Measurements from ENCODE around the gene DCAF8. TPM values are rescaled to one million over a fixed set of nuclear protein-coding genes. Genes with fewer than 3 reads are reported as not detected.
A peak's percentile ranks its signal among the peaks of the same experiment; 100 is the strongest.

The DCAF8 gene
- polyA plus RNA-seq, 3 donors: 35.5 to 205 (median 44.6) TPM

DNA sequence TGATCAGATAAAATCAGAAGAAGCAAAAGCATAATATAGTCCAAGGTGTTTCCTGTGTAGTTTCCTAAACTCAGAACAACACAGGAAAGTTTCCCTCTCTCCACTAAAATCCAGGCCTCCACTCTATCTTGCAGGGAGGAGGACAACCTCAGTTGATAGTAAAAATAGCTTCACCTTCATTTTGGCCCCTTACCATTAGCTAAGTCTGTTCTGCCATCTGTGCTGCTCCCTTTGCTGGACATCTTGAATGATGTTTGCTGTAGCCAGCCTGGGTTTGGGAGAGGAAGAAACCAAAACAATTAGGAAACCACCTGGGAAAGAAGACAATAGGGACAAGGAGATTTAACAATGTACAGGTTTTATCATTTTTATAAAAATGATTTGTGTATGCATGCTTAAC is 18.6 kb downstream of the DCAF8 start:
- no peak overlapping the region for H3K4me3 ChIP-seq (replicated peaks in 1 of 3; ENCODE audit: low read depth in 2 of 3, low read length in 3 of 3)
- Mint-ChIP-seq H3K27ac (peak overlapping the region in 1 of 7 donors; percentile 4), H3K36me3 (peaks cover 65 to 66% of the 10 kb centered on the region in 2 donors), H3K9me3 (no peaks in the 10 kb centered on the region), H3K4me1 (no peaks in the 10 kb centered on the region), H3K4me3 (no peak overlapping the region), H3K27me3 (ENCODE audit: low read depth in 3 of 3) (peaks cover 0 to 2% (median 0%) of the 10 kb centered on the region in 3 donors)
- no peak overlapping the region for H3K4me2 ChIP-seq (replicated peaks; ENCODE audit: extremely low read depth, low read length, poor library complexity, severe bottlenecking)
- H3K36me3 ChIP-seq (replicated peaks in 1 of 2; ENCODE audit: control insufficient read depth in 1 of 2, insufficient read depth in 2 of 2, low read length in 2 of 2): peaks cover 41 to 66% of the 10 kb centered on the region in 2 donors
- no peaks in the 10 kb centered on the region for H3K4me1 ChIP-seq (ENCODE audit: control insufficient read depth in 1 of 2, insufficient read depth in 2 of 2, low read length in 2 of 2)
- peaks cover 45% of the 10 kb centered on the region for H3K79me2 ChIP-seq (ENCODE audit: insufficient read depth, low read length)
- peaks cover 63% of the 10 kb centered on the region for H4K20me1 ChIP-seq (ENCODE audit: insufficient read depth, low read length)
- no peak overlapping the region for H2AFZ ChIP-seq (ENCODE audit: insufficient read depth, low read depth, low read length, poor library complexity, severe bottlenecking)
- H3K27me3 ChIP-seq (ENCODE audit: control insufficient read depth in 2 of 2, insufficient read depth in 2 of 2, low read length in 2 of 2): no peaks in the 10 kb centered on the region
- TF ChIP-seq, protein P1, sequence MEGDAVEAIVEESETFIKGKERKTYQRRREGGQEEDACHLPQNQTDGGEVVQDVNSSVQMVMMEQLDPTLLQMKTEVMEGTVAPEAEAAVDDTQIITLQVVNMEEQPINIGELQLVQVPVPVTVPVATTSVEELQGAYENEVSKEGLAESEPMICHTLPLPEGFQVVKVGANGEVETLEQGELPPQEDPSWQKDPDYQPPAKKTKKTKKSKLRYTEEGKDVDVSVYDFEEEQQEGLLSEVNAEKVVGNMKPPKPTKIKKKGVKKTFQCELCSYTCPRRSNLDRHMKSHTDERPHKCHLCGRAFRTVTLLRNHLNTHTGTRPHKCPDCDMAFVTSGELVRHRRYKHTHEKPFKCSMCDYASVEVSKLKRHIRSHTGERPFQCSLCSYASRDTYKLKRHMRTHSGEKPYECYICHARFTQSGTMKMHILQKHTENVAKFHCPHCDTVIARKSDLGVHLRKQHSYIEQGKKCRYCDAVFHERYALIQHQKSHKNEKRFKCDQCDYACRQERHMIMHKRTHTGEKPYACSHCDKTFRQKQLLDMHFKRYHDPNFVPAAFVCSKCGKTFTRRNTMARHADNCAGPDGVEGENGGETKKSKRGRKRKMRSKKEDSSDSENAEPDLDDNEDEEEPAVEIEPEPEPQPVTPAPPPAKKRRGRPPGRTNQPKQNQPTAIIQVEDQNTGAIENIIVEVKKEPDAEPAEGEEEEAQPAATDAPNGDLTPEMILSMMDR (IDR thresholded peaks at IDR 0.05): no peak
- no peak overlapping the region for H3K9ac ChIP-seq (ENCODE audit: insufficient read depth, low read length, poor library complexity, severe bottlenecking)
- H3K27ac ChIP-seq (ENCODE audit: low read depth in 1 of 2, low read length in 2 of 2): peak overlapping the region in 1 of 2 donors; percentile 9
- no peaks in the 10 kb centered on the region for H3K9me3 ChIP-seq (replicated peaks in 1 of 2; ENCODE audit: control insufficient read depth in 1 of 2, insufficient read depth in 1 of 2, low read length in 2 of 2)
- intact Hi-C loops (cut with micrococcal nuclease): no loop called here
- DNase-seq: no peak

DNA sequence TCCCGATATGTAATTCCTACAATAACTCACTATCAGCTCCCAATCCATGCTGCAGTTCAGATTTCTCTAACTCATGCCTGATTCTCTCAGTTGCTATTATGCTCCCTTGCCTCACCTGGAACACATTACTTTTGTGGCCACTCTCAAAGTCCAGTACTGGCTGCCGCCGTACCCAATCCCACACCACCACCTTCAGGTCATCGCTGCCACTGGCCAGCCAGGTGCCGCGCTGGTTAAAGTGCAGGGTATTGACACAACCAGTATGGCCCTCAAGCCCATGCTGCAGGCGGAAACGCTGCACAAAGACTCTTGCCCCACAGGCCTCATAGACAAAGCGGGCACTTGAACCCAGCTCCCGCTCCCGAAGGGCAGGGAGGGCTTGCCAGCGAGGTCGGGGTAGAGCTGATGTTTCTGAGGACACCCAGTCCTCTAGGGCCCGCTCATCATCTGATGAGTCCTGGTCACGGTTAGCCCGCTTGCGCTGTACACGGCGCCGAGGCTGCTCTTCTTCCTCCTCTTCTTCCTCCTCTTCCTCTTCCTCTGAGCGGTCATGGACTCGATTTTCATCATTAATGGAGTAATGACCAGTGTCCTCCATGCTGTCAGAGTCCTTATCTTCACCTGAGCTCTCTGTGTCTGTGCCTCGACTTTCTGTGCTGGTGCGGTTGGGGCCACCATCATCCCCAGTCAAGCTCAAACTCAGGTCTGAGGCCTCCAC is 22.6 kb downstream of the DCAF8 start:
- no peak overlapping the region for H3K27ac ChIP-seq (ENCODE audit: low read depth in 1 of 2, low read length in 2 of 2)
- H3K79me2 ChIP-seq (ENCODE audit: insufficient read depth, low read length): peaks cover 7% of the 10 kb centered on the region
- 99% methylated on average over 16 of the region's 24 CpGs for WGBS (ENCODE audit: insufficient coverage)
- H3K27ac Mint-ChIP-seq: peak overlapping the region in 2 of 7 donors; percentile 49 to 63
- no peaks in the 10 kb centered on the region for H3K27me3 Mint-ChIP-seq (ENCODE audit: low read depth in 3 of 3)
- no peak overlapping the region for H3K4me2 ChIP-seq (replicated peaks; ENCODE audit: extremely low read depth, low read length, poor library complexity, severe bottlenecking)
- no peaks in the 10 kb centered on the region for H3K9me3 ChIP-seq (replicated peaks in 1 of 2; ENCODE audit: control insufficient read depth in 1 of 2, insufficient read depth in 1 of 2, low read length in 2 of 2)
- peaks cover 76 to 97% of the 10 kb centered on the region in 2 donors for H3K36me3 ChIP-seq (replicated peaks in 1 of 2; ENCODE audit: control insufficient read depth in 1 of 2, insufficient read depth in 2 of 2, low read length in 2 of 2)
- no peaks in the 10 kb centered on the region for H3K4me1 Mint-ChIP-seq
- H3K4me3 ChIP-seq (replicated peaks in 1 of 3; ENCODE audit: low read depth in 2 of 3, low read length in 3 of 3): no peak overlapping the region
- H3K9me3 Mint-ChIP-seq: no peaks in the 10 kb centered on the region
- H4K20me1 ChIP-seq (ENCODE audit: insufficient read depth, low read length): peaks cover 26% of the 10 kb centered on the region
- no peak overlapping the region for H2AFZ ChIP-seq (ENCODE audit: insufficient read depth, low read depth, low read length, poor library complexity, severe bottlenecking)
- no peak overlapping the region for H3K9ac ChIP-seq (ENCODE audit: insufficient read depth, low read length, poor library complexity, severe bottlenecking)
- intact Hi-C loops (cut with micrococcal nuclease): no loop called here
- peaks cover 82 to 90% of the 10 kb centered on the region in 2 donors for H3K36me3 Mint-ChIP-seq
- TF ChIP-seq, protein P1 (IDR thresholded peaks at IDR 0.05): no peak
- no peaks in the 10 kb centered on the region for H3K4me1 ChIP-seq (ENCODE audit: control insufficient read depth in 1 of 2, insufficient read depth in 2 of 2, low read length in 2 of 2)
- H3K27me3 ChIP-seq (ENCODE audit: control insufficient read depth in 2 of 2, insufficient read depth in 2 of 2, low read length in 2 of 2): no peaks in the 10 kb centered on the region
- DNase-seq: no peak
- H3K4me3 Mint-ChIP-seq: no peak overlapping the region
